ENCODE results near the gene SIN3B. TPM values are rescaled to one million over a fixed set of nuclear protein-coding genes. Genes with fewer than 3 reads are reported as not detected.

The SIN3B gene
- 12.2 and 14.8 TPM in 2 replicates for polyA plus RNA-seq (2011; rRNA removed)
- polyA plus RNA-seq (2012; cell fraction: cytosol; rRNA removed) = 18.4 and 22.1 TPM in 2 replicates
- polyA plus RNA-seq (2012; cell fraction: nucleus; rRNA removed) = 111 and 139 TPM in 2 replicates
- polyA plus RNA-seq (2017; fragmentation: RNase III; extraction: RNeasy Plus Mini Kit Qiagen cat#74134 plus additional on column Dnase treatment) = 18.9 to 22.4 TPM (median 21.3 TPM) in 3 replicates
- polyA minus RNA-seq (2011; rRNA and poly(A)+ RNA removed) = 15.0 and 17.5 TPM in 2 replicates

DNA sequence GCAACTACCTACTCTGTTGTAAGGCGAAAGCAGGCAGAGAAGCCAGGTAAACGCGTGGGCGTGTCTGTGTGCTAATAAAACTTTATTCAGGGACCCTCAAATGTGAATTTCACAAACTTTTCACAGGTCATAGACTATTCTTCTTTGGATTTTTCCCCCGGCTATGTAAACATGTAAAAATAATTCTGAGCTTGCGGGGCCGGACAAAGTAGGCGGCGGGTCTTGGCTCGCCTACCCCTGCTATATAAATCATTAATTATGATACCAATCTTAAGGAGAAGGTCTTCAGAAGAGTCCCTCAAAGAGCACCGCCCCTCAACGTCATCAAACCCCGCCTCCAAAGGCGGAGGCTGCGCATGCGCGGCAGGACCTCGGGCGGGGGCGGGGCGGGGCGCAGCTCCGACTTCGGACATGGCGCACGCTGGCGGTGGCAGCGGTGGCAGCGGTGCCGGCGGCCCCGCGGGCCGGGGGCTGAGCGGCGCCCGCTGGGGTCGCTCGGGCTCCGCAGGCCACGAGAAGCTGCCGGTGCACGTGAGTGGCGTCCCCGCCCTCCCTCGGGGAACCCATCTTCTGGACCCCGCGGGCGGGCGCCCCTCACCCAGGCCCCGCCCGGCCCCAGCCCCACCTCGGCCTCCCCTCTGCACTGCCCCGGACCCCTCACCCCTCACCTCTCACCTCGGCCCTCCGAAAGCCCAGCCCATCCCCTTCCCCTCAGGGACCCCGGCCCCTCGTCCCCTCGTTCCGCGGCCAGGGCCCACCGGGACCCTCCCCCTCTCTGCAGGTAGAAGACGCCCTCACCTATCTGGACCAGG, at the start of gene SIN3B:
SIN3B (plus strand) TSS at position 389 of the 812 bp plus-strand sequence; CDS start at position 412, 23 bp downstream.
- 4% methylated on average over 12 of the region's 63 CpGs for WGBS (ENCODE audit: missing lambda C conversion rate)
- Histone ChIP-seq H3K4me1 (peaks cover 24% of the 10 kb centered on the region), H3K9me3 (no peaks in the 10 kb centered on the region), H3K4me2 (peak within 1 kb of the TSS; percentile 74), H3K27ac (peak within 1 kb of the TSS; percentile 82 to 99), H3K4me3 (peak within 1 kb of the TSS; percentile 81)
- POLR2A ChIA-PET = no interaction called here
- DNase-seq (ENCODE audit: low read depth in 1 of 2, low spot score in 1 of 2) (peak; percentile 60 to 92), FAIRE-seq (no peak), ATAC-seq (peak; percentile 81 to 84)
- CTCF ChIA-PET = interaction anchor here (0.6 to 2.1 kb wide), 4 partner anchors 13 to 71 kb away, joined by 3 to 6 read pairs (median 3); no protein-coding TSS in a partner anchor
- no peak for TF ChIP-seq HMGXB4 (CRISPR knock-in tag; IDR thresholded peaks at IDR 0.05; ENCODE audit: borderline replicate concordance)
- no peak for TF ChIP-seq HDAC2 (IDR thresholded peaks at IDR 0.05)
- TF ChIP-seq NFE2L2 (conservative IDR thresholded peaks at IDR 0.05; ENCODE audit: low read length) = no peak
- 0 out of 4 replicates have a peak, but pooled peaks of 1 of the 2 experiments have one; percentile 15 for TF ChIP-seq CEBPB (IDR thresholded peaks at IDR 0.05)
- no peak for TF ChIP-seq BHLHE40 (IDR thresholded peaks at IDR 0.05; ENCODE audit: low read depth, low read length)
- TF ChIP-seq MAFK (IDR thresholded peaks at IDR 0.05; ENCODE audit: partially characterized antibody) = no peak
- TF ChIP-seq RFX5 (IDR thresholded peaks at IDR 0.05) = no peak
- TF ChIP-seq FOXS1 (CRISPR knock-in tag; IDR thresholded peaks at IDR 0.05) = no peak
- TF ChIP-seq TP53 (CRISPR knock-in tag; IDR thresholded peaks at IDR 0.05) = no peak
- 0 out of 2 replicates have a peak, but pooled peaks have one; percentile 22 for TF ChIP-seq MAX (IDR thresholded peaks at IDR 0.05)
- TF ChIP-seq E2F6 (IDR thresholded peaks at IDR 0.05; ENCODE audit: borderline replicate concordance, low read depth) = no peak
- TF ChIP-seq RARB (CRISPR knock-in tag; IDR thresholded peaks at IDR 0.05) = no peak
- TF ChIP-seq HOXB13 (CRISPR knock-in tag; IDR thresholded peaks at IDR 0.05; ENCODE audit: low read depth) = no peak
- no peak for TF ChIP-seq ZNF302 (CRISPR knock-in tag; IDR thresholded peaks at IDR 0.05)
- TF ChIP-seq KDM5A (IDR thresholded peaks at IDR 0.05) = no peak
- TF ChIP-seq NR3C1 (IDR thresholded peaks at IDR 0.05) = no peak
- no peak for TF ChIP-seq SREBF2 (IDR thresholded peaks at IDR 0.05)
- TF ChIP-seq, protein P1, sequence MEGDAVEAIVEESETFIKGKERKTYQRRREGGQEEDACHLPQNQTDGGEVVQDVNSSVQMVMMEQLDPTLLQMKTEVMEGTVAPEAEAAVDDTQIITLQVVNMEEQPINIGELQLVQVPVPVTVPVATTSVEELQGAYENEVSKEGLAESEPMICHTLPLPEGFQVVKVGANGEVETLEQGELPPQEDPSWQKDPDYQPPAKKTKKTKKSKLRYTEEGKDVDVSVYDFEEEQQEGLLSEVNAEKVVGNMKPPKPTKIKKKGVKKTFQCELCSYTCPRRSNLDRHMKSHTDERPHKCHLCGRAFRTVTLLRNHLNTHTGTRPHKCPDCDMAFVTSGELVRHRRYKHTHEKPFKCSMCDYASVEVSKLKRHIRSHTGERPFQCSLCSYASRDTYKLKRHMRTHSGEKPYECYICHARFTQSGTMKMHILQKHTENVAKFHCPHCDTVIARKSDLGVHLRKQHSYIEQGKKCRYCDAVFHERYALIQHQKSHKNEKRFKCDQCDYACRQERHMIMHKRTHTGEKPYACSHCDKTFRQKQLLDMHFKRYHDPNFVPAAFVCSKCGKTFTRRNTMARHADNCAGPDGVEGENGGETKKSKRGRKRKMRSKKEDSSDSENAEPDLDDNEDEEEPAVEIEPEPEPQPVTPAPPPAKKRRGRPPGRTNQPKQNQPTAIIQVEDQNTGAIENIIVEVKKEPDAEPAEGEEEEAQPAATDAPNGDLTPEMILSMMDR (IDR thresholded peaks at IDR 0.05) = no peak
- TF ChIP-seq NPAS2 (CRISPR knock-in tag; IDR thresholded peaks at IDR 0.05; ENCODE audit: borderline replicate concordance) = no peak
- TF ChIP-seq USF2 (IDR thresholded peaks at IDR 0.05) = no peak
- peak; percentile 24; the same call in 1 of the 2 replicates for TF ChIP-seq PHF8 (IDR thresholded peaks at IDR 0.05; ENCODE audit: borderline replicate concordance, low read depth)
- no peak for TF ChIP-seq HOXA7 (CRISPR knock-in tag; IDR thresholded peaks at IDR 0.05)
- TF ChIP-seq, protein P2, sequence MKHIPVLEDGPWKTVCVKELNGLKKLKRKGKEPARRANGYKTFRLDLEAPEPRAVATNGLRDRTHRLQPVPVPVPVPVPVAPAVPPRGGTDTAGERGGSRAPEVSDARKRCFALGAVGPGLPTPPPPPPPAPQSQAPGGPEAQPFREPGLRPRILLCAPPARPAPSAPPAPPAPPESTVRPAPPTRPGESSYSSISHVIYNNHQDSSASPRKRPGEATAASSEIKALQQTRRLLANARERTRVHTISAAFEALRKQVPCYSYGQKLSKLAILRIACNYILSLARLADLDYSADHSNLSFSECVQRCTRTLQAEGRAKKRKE (CRISPR knock-in tag; IDR thresholded peaks at IDR 0.05; ENCODE audit: low read depth) = no peak
- no peak for TF ChIP-seq FOSB (CRISPR knock-in tag; IDR thresholded peaks at IDR 0.05)
- TF ChIP-seq RNF2 (IDR thresholded peaks at IDR 0.05; ENCODE audit: borderline replicate concordance, low read depth) = no peak
- TF ChIP-seq HEYL (CRISPR knock-in tag; IDR thresholded peaks at IDR 0.05) = no peak
- no peak for TF ChIP-seq FOSL2 (IDR thresholded peaks at IDR 0.05)
- no peak for TF ChIP-seq FOSL2 (CRISPR knock-in tag; IDR thresholded peaks at IDR 0.05)
- no peak for TF ChIP-seq ZFP36 (IDR thresholded peaks at IDR 0.05; ENCODE audit: borderline replicate concordance, partially characterized antibody)
- TF ChIP-seq JUN (IDR thresholded peaks at IDR 0.05) = peak; percentile 62 to 75; a peak in 3 of 5 replicates
- TF ChIP-seq POLR2A (IDR thresholded peaks at IDR 0.05; ENCODE audit: low read length) = peak; percentile 81
- TF ChIP-seq, protein P3, sequence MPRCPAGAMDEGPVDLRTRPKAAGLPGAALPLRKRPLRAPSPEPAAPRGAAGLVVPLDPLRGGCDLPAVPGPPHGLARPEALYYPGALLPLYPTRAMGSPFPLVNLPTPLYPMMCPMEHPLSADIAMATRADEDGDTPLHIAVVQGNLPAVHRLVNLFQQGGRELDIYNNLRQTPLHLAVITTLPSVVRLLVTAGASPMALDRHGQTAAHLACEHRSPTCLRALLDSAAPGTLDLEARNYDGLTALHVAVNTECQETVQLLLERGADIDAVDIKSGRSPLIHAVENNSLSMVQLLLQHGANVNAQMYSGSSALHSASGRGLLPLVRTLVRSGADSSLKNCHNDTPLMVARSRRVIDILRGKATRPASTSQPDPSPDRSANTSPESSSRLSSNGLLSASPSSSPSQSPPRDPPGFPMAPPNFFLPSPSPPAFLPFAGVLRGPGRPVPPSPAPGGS (IDR thresholded peaks at IDR 0.05) = 0 out of 3 replicates have a peak, but pooled peaks have one; percentile 68
- TF ChIP-seq CHD4 (IDR thresholded peaks at IDR 0.05; ENCODE audit: borderline replicate concordance) = no peak
- no peak for TF ChIP-seq ESRRA (IDR thresholded peaks at IDR 0.05; ENCODE audit: borderline replicate concordance, low read length)
